ENCODE data around the gene CC2D1A.

The CC2D1A gene

DNA sequence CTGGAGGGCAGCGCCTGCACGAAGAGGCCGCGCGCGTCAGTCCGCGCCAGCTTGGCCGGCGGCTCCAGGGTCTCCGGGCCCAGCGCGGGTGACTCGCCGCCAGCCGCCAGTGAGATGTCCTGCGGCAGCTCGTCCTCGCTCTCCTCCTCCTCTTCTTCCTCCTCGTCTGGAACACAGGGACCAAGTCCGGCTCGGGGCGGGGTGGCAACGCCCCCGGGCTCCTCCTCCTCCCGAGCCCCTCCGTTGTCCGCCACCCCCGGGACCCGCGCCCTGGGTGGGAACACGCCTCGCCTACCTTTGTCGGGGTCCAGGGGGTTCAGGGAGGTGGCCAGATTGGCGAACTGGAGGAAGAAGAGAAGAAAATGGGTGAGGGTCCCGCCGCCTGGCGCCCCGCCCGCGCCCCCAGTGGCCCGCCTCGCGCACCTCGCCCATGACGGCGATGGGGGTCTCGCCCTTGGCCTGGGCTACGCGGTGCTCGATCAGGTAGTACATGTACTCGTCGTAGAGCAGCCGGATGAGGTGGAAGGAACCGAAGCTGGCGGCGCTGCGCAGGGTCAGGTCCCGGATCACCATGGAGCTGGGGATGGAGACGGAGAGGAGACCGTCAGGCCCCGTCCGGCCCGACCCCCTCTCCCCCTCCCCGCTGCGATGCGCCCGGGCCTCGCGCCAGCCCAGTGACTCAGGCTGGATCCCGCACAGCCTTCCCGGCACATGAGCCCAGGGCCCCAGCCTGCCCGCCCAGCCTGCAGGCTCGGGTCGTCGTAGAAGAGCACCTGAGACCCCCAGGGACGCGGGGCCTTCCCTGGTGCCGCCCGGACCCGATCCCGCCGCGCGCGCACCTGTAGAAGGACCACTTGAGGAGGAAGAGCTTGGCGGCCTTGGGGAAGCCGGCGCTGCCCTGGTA is 57.0 kb downstream of the CC2D1A start:
- ATAC-seq: peak; percentile 31
- TF ChIP-seq ISL1 (CRISPR knock-in tag; IDR thresholded peaks at IDR 0.05) (no peak), GLIS3 (CRISPR knock-in tag; IDR thresholded peaks at IDR 0.05) (no peak), RARB (CRISPR knock-in tag; IDR thresholded peaks at IDR 0.05) (no peak), ZC3H10 (CRISPR knock-in tag; IDR thresholded peaks at IDR 0.05) (no peak), TOX (CRISPR knock-in tag; IDR thresholded peaks at IDR 0.05; ENCODE audit: borderline replicate concordance) (no peak), ZNF70 (CRISPR knock-in tag; IDR thresholded peaks at IDR 0.05) (no peak), ARNTL (CRISPR knock-in tag; IDR thresholded peaks at IDR 0.05; ENCODE audit: borderline replicate concordance, low read depth) (no peak), BACH2 (CRISPR knock-in tag; IDR thresholded peaks at IDR 0.05; ENCODE audit: borderline replicate concordance) (no peak), TCF4 (CRISPR knock-in tag; IDR thresholded peaks at IDR 0.05; ENCODE audit: borderline replicate concordance) (no peak), ESRRG (CRISPR knock-in tag; IDR thresholded peaks at IDR 0.05) (no peak), ZFP3 (CRISPR knock-in tag; IDR thresholded peaks at IDR 0.05) (no peak), ZNF565 (CRISPR knock-in tag; conservative IDR thresholded peaks at IDR 0.05; ENCODE audit: low read depth) (no peak), OSR1 (CRISPR knock-in tag; IDR thresholded peaks at IDR 0.05) (no peak), SNAI2 (CRISPR knock-in tag; IDR thresholded peaks at IDR 0.05) (no peak), ZNF8 (CRISPR knock-in tag; IDR thresholded peaks at IDR 0.05) (no peak), CSDC2 (CRISPR knock-in tag; IDR thresholded peaks at IDR 0.05) (no peak)
- TF ChIP-seq, protein P1, sequence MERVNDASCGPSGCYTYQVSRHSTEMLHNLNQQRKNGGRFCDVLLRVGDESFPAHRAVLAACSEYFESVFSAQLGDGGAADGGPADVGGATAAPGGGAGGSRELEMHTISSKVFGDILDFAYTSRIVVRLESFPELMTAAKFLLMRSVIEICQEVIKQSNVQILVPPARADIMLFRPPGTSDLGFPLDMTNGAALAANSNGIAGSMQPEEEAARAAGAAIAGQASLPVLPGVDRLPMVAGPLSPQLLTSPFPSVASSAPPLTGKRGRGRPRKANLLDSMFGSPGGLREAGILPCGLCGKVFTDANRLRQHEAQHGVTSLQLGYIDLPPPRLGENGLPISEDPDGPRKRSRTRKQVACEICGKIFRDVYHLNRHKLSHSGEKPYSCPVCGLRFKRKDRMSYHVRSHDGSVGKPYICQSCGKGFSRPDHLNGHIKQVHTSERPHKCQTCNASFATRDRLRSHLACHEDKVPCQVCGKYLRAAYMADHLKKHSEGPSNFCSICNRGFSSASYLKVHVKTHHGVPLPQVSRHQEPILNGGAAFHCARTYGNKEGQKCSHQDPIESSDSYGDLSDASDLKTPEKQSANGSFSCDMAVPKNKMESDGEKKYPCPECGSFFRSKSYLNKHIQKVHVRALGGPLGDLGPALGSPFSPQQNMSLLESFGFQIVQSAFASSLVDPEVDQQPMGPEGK (CRISPR knock-in tag; IDR thresholded peaks at IDR 0.05; ENCODE audit: borderline replicate concordance): no peak
- TF ChIP-seq, protein P2, sequence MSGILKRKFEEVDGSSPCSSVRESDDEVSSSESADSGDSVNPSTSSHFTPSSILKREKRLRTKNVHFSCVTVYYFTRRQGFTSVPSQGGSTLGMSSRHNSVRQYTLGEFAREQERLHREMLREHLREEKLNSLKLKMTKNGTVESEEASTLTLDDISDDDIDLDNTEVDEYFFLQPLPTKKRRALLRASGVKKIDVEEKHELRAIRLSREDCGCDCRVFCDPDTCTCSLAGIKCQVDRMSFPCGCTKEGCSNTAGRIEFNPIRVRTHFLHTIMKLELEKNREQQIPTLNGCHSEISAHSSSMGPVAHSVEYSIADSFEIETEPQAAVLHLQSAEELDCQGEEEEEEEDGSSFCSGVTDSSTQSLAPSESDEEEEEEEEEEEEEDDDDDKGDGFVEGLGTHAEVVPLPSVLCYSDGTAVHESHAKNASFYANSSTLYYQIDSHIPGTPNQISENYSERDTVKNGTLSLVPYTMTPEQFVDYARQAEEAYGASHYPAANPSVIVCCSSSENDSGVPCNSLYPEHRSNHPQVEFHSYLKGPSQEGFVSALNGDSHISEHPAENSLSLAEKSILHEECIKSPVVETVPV (CRISPR knock-in tag; IDR thresholded peaks at IDR 0.05): no peak
- TF ChIP-seq, protein P3, sequence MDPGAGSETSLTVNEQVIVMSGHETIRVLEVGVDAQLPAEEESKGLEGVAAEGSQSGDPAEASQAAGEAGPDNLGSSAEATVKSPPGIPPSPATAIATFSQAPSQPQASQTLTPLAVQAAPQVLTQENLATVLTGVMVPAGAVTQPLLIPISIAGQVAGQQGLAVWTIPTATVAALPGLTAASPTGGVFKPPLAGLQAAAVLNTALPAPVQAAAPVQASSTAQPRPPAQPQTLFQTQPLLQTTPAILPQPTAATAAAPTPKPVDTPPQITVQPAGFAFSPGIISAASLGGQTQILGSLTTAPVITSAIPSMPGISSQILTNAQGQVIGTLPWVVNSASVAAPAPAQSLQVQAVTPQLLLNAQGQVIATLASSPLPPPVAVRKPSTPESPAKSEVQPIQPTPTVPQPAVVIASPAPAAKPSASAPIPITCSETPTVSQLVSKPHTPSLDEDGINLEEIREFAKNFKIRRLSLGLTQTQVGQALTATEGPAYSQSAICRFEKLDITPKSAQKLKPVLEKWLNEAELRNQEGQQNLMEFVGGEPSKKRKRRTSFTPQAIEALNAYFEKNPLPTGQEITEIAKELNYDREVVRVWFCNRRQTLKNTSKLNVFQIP (CRISPR knock-in tag; IDR thresholded peaks at IDR 0.05; ENCODE audit: borderline replicate concordance, low read depth): no peak

DNA sequence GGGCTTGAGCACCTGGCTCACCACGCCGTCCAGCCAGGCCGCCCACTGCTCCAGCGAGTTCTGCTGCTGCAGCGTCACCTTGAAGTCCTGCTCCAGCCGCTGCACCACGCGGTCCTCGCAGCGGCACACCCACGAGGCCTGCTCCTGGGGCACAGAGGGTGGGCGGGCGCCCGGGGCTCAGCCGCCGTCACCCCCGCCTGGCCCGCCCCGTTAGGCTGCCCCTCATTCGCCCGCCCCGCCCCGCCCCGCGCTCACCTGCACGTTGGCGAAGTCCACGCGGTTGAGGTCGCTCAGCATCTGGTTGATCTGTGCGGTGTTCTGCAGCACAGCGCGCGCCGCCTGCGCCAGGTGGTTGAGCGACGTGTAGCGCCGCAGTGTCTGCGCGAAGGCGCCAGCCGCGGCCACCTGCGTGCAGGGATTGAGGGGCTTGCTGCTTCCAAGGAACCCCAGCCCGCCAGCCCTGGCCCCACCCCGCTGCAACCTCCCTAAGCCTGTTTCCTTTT is 57.7 kb downstream of the CC2D1A start:
- ATAC-seq: peak; percentile 8; the same call in 1 of the 3 replicates
- TF ChIP-seq GLIS3 (CRISPR knock-in tag; IDR thresholded peaks at IDR 0.05) (no peak), RARB (CRISPR knock-in tag; IDR thresholded peaks at IDR 0.05) (no peak), OSR1 (CRISPR knock-in tag; IDR thresholded peaks at IDR 0.05) (no peak), ZNF70 (CRISPR knock-in tag; IDR thresholded peaks at IDR 0.05) (no peak)
- TF ChIP-seq, protein P3 (CRISPR knock-in tag; IDR thresholded peaks at IDR 0.05; ENCODE audit: borderline replicate concordance, low read depth): no peak

DNA sequence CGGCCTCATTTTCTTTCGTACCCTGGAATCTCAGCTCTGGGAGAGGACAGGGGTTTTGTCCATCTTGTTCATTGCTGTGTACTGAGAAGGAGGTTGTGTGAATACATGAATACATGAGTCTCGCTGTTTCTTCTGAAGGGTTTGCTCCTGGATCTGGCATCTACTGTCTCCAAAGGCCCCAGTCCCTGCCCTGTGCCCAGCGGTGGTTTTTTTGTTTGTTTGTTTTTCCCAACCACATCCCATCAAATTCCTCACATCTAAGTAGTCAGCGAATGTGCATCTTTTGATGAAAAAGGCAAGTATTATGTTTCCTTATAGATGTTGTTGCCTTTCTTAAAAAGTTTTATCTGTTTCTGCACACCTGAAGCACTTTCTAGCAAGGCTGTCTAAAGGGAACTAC is 58.8 kb downstream of the CC2D1A start:
- no peak for ATAC-seq
- TF ChIP-seq, protein P3 (CRISPR knock-in tag; IDR thresholded peaks at IDR 0.05; ENCODE audit: borderline replicate concordance, low read depth): no peak
- TF ChIP-seq PPARA (CRISPR knock-in tag; IDR thresholded peaks at IDR 0.05; ENCODE audit: borderline replicate concordance): no peak
